Panc1 (cell line): ENCODE results near the gene EIF3L.

Source experiments
- CTCF ChIP-seq: fragments of 450-650 bp; IDR thresholded peaks from 2 replicates; pipeline ENCODE4 v1.5.1; 2017; ENCODE audit warnings: mild to moderate bottlenecking
- TCF7L2 ChIP-seq: IDR thresholded peaks from 2 replicates; pipeline ENCODE4 v1.6.1; 2011; ENCODE audit warnings: mild to moderate bottlenecking, low read depth, low read length, inconsistent platforms

GRCh38 chr22:37844904-37845329 lies 4.3 kb upstream of the EIF3L start:
- TF ChIP-seq CTCF = no peak
- no peak for TF ChIP-seq TCF7L2
